ENCODE results near the gene BTBD9. TPM values are rescaled to one million over a fixed set of nuclear protein-coding genes. Genes with fewer than 3 reads are reported as not detected.

Gene BTBD9
- total and polyA plus RNA-seq, 2 of the 13 experiments (the other 11 are each of a cell fraction or from before 2014, with no cell fraction given) = 1.2 to 3.0 TPM

DNA sequence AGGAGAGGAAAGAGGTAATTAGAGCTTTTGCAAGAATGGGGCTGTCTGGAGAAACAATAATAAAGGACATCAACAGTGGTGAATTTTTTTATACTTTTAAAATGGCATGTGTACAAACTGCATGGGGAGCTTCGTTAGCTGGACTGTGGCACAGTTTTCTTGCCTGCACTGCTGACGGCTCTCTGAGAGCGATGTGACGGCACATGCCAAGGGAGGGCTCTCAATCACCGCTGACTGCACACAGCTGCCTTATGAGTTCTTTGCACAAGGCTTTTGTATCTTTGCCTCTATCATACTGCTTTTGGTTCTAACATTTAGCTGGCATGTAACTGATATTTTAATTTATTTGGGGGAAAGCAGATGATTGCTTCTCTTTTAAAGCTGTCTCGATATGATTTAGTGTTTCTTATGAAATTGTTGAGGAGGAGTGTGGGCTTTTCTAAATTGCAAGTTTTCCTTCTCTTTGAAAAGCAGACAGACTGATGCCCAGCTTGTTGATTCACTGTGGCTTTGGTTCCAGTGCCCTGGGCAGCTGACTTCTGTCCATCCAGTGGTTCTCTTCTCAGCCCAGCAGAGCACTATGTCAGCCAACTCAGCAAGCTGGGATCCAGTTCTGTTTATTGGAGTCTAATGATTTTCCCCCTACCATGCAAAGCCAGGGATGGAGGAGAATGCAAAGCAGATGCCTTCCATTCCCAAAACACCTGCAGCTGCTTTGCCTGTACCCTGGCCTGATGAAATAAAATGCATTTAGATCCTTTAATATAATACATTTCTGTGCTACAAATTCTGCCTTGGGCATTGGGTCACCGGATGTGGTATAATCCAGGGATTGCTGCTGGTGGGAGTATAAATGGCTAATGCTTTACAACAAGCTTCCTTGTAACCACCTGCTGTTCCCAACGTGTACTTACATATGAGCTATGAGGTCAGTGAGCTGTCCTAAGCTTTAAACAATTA, 496.3 kb downstream of the BTBD9 start (continued):
- TF ChIP-seq, protein P1, sequence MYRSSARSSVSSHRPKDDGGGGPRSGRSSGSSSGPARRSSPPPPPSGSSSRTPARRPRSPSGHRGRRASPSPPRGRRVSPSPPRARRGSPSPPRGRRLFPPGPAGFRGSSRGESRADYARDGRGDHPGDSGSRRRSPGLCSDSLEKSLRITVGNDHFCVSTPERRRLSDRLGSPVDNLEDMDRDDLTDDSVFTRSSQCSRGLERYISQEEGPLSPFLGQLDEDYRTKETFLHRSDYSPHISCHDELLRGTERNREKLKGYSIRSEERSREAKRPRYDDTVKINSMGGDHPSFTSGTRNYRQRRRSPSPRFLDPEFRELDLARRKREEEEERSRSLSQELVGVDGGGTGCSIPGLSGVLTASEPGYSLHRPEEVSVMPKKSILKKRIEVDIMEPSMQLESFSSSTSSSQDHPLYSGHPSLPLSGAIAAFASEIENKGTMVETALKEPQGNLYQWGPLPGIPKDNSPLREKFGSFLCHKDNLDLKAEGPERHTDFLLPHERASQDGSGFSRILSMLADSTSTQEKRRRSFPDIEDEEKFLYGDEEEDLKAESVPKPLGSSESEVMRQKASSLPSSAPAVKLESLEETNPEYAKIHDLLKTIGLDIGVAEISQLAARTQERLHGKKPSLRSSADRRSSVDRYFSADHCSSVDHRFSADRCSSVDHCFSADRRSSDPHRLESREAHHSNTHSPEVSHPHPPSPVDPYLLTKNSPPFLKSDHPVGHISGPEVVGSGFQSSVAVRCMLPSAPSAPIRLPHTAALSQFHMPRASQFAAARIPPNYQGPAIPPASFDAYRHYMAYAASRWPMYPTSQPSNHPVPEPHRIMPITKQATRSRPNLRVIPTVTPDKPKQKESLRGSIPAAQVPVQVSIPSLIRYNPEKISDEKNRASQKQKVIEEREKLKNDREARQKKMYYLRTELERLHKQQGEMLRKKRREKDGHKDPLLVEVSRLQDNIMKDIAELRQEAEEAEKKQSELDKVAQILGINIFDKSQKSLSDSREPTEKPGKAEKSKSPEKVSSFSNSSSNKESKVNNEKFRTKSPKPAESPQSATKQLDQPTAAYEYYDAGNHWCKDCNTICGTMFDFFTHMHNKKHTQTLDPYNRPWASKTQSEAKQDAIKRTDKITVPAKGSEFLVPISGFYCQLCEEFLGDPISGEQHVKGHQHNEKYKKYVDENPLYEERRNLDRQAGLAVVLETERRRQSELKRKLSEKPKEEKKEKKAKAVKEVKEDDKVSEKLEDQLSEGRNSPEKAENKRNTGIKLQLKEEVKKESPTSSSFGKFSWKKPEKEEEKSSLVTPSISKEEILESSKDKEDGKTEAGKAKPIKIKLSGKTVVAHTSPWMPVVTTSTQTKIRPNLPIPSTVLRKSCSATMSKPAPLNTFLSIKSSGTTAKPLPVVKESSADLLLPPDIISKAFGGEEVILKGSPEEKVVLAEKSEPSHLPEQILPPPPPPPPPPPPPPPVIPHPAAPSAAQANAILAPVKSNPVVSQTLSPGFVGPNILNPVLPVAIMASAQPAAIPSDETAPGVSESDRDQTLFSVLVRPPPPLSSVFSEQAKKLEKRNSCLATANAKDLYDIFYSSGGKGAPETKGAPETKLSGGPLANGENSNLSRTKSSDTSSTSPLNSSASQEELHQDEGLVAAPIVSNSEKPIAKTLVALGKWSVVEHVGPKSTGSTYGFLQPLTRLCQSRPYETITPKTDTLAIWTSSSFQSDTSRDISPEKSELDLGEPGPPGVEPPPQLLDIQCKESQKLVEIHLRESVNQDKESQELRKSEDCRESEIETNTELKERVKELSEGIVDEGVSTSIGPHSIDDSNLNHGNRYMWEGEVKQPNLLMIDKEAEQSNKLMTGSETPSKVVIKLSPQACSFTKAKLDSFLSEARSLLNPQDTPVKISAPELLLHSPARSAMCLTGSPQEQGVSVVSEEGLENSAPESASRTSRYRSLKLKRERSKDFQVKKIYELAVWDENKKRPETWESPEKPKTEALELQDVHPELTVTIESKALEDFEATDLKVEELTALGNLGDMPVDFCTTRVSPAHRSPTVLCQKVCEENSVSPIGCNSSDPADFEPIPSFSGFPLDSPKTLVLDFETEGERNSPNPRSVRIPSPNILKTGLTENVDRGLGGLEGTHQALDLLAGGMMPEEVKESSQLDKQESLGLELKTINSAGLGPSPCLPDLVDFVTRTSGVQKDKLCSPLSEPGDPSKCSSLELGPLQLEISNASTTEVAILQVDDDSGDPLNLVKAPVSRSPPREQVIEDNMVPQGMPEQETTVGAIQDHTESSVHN (CRISPR knock-in tag; IDR thresholded peaks at IDR 0.05) = no peak
- TF ChIP-seq TBP (CRISPR knock-in tag; IDR thresholded peaks at IDR 0.05) = no peak
- TF ChIP-seq, protein P2, sequence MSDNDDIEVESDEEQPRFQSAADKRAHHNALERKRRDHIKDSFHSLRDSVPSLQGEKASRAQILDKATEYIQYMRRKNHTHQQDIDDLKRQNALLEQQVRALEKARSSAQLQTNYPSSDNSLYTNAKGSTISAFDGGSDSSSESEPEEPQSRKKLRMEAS (IDR thresholded peaks at IDR 0.05) = no peak
